Caco-2 (cell line): ENCODE data around the gene IGSF21. TPM values are rescaled to one million over a fixed set of nuclear protein-coding genes. Genes with fewer than 3 reads are reported as not detected.

Source experiments
- BruUV-seq: library from RNA; stranded (reverse); fragments of 400-500 nt; replicated peaks from 2 replicates; lab custom pipeline; 2021; lab: Mats Ljungman, UMichigan
- CTCF ChIA-PET: fragments of 300-600 bp; sonication (Branson Sonifier 250); formaldehyde crosslinking; loops from one replicate; lab custom pipeline; 2022; ENCODE audit warnings: antibody characterized with exemption; lab: Charles Lee
- POLR2A ChIA-PET: fragments of 300-600 bp; sonication (Branson Sonifier 250); formaldehyde crosslinking; loops from one replicate; lab custom pipeline; 2022; ENCODE audit warnings: antibody characterized with exemption; lab: Charles Lee
- DNase-seq, 2 experiments: peaks; one replicate each; pipeline versions ENCODE4 v3.0.0 to v3.0.0-alpha.2; 2020 to 2022
- H3K27me3 ChIP-seq: replicated peaks from 2 replicates; pipeline ENCODE4 v1.6.0; 2011; ENCODE audit warnings: low read length; ENCODE audit not compliant: control insufficient read depth, insufficient read depth
- H3K36me3 ChIP-seq: 2 replicates; pipeline ENCODE4 v1.5.1; 2011; ENCODE audit warnings: low read length; ENCODE audit not compliant: control insufficient read depth, insufficient read depth
- H3K4me1 ChIP-seq: fragments of 250-450 bp; sonication (Bioruptor Pico); 2 replicates; pipeline ENCODE4 v1.5.1; 2020; ENCODE audit warnings: mild to moderate bottlenecking
- H3K4me3 ChIP-seq: 2 replicates; pipeline ENCODE4 v1.5.1; 2011; ENCODE audit warnings: low read depth, mild to moderate bottlenecking, control low read depth, low read length
- H3K9me3 ChIP-seq: fragments of 250-450 bp; sonication (Bioruptor Pico); 2 replicates; pipeline ENCODE4 v1.5.1; 2020; ENCODE audit warnings: mild to moderate bottlenecking, moderate library complexity
- H3K27ac Mint-ChIP-seq: one replicate; pipeline ENCODE4 v1.8.0; 2022; ENCODE audit warnings: mixed read lengths; ENCODE audit not compliant: unreplicated experiment
- H3K27me3 Mint-ChIP-seq: one replicate; pipeline ENCODE4 v1.8.0; 2022; ENCODE audit warnings: mixed read lengths; ENCODE audit not compliant: insufficient read depth, unreplicated experiment
- H3K36me3 Mint-ChIP-seq: one replicate; pipeline ENCODE4 v1.8.0; 2022; ENCODE audit warnings: mild to moderate bottlenecking, mixed read lengths; ENCODE audit not compliant: insufficient read depth, unreplicated experiment
- H3K4me1 Mint-ChIP-seq: one replicate; pipeline ENCODE4 v1.8.0; 2022; ENCODE audit warnings: low read depth, mixed read lengths; ENCODE audit not compliant: unreplicated experiment
- H3K4me3 Mint-ChIP-seq: one replicate; pipeline ENCODE4 v1.8.0; 2022; ENCODE audit warnings: mild to moderate bottlenecking, moderate library complexity, mixed read lengths; ENCODE audit not compliant: unreplicated experiment
- H3K9me3 Mint-ChIP-seq: one replicate; pipeline ENCODE4 v1.8.0; 2022; ENCODE audit warnings: mixed read lengths; ENCODE audit not compliant: unreplicated experiment
- CTCF ChIP-seq, 2 experiments: fragments of 200-600 bp in 1 of 2; IDR thresholded peaks; 1 replicate in 1 of 2; 2 replicates in 1 of 2; pipeline versions ENCODE4 v1.5.1 to v1.8.0; 2011 to 2022; ENCODE audit warnings: antibody characterized with exemption in 1 of 2, control low read depth in 1 of 2, inconsistent platforms in 1 of 2, low read depth in 1 of 2, low read length in 1 of 2, mild to moderate bottlenecking in 1 of 2, moderate library complexity in 1 of 2; ENCODE audit not compliant: insufficient read depth in 1 of 2, severe bottlenecking in 1 of 2, unreplicated experiment in 1 of 2
- intact Hi-C: fragments of 100-400 bp; cut with micrococcal nuclease; formaldehyde crosslinking; loops from one replicate; pipeline ENCODE4 v1.10.0; 2022; ENCODE audit not compliant: unreplicated experiment
- total RNA-seq: library from RNA; stranded (reverse); gene quantifications from 2 replicates; pipeline ENCODE4 v1.2.3, GENCODE V29; 2022

IGSF21 gene
- total RNA-seq, 1 experiment from 2014 or later = not detected

- Mint-ChIP-seq H3K27ac (no peak overlapping the region), H3K27me3 (peaks cover 5% of the 10 kb centered on the region), H3K4me3 (no peak overlapping the region), H3K36me3 (no peaks in the 10 kb centered on the region), H3K9me3 (no peaks in the 10 kb centered on the region), H3K4me1 (peaks cover 6% of the 10 kb centered on the region)
- Histone ChIP-seq H3K36me3 (no peaks in the 10 kb centered on the region), H3K4me3 (no peak overlapping the region), H3K27me3 (no peaks in the 10 kb centered on the region), H3K9me3 (no peaks in the 10 kb centered on the region), H3K4me1 (no peaks in the 10 kb centered on the region)
- no peak for DNase-seq
- intact Hi-C loops = no loop called here
- ChIA-PET POLR2A (no interaction called here), CTCF (no interaction called here)
- no peak for TF ChIP-seq CTCF (IDR thresholded peaks at IDR 0.05; ENCODE audit: insufficient read depth in 1 of 2, low read depth in 1 of 2, low read length in 1 of 2, severe bottlenecking in 1 of 2, unreplicated experiment in 1 of 2)
- no TSS peak for BruUV-seq
These were observed 18.1 kb upstream of the IGSF21 start for GRCh38 chr1:18089488-18089887.

GRCh38 chr1:18090636-18091035, 17.0 kb upstream of the IGSF21 start:
- Mint-ChIP-seq H3K9me3 (no peaks in the 10 kb centered on the region), H3K4me1 (peaks cover 6% of the 10 kb centered on the region), H3K27ac (no peak overlapping the region), H3K36me3 (no peaks in the 10 kb centered on the region), H3K4me3 (no peak overlapping the region), H3K27me3 (peaks cover 5% of the 10 kb centered on the region)
- Histone ChIP-seq H3K9me3 (no peaks in the 10 kb centered on the region), H3K4me3 (no peak overlapping the region), H3K36me3 (no peaks in the 10 kb centered on the region), H3K4me1 (no peaks in the 10 kb centered on the region), H3K27me3 (no peaks in the 10 kb centered on the region)
- intact Hi-C loops = loop anchor here (10.0 kb wide), 1 partner anchor 166 kb away; no protein-coding TSS in a partner anchor
- POLR2A ChIA-PET = no interaction called here
- no TSS peak for BruUV-seq
- DNase-seq = no peak
- TF ChIP-seq CTCF (IDR thresholded peaks at IDR 0.05; ENCODE audit: insufficient read depth in 1 of 2, low read depth in 1 of 2, low read length in 1 of 2, severe bottlenecking in 1 of 2, unreplicated experiment in 1 of 2) = no peak
- CTCF ChIA-PET = no interaction called here

GRCh38 chr1:18091660-18092446, 15.7 kb upstream of the IGSF21 start:
- no TSS peak for BruUV-seq

More at GRCh38 chr1:18091660-18092446, 15.7 kb upstream of the IGSF21 start:
- intact Hi-C loops = loop anchor here (10.0 kb wide), 1 partner anchor 167 kb away; no protein-coding TSS in a partner anchor
- ChIA-PET POLR2A (no interaction called here), CTCF (interaction anchor here (0.7 kb wide), 1 partner anchor 143 kb away, joined by 3 read pairs; no protein-coding TSS in a partner anchor)
- no peaks in the 10 kb centered on the region for H3K36me3 ChIP-seq
- no peak for TF ChIP-seq CTCF (IDR thresholded peaks at IDR 0.05; ENCODE audit: insufficient read depth in 1 of 2, low read depth in 1 of 2, low read length in 1 of 2, severe bottlenecking in 1 of 2, unreplicated experiment in 1 of 2)
- DNase-seq = no peak
- Mint-ChIP-seq H3K36me3 (no peaks in the 10 kb centered on the region), H3K4me3 (no peak overlapping the region), H3K4me1 (peaks cover 6% of the 10 kb centered on the region), H3K9me3 (no peaks in the 10 kb centered on the region), H3K27ac (no peak overlapping the region), H3K27me3 (peaks cover 5% of the 10 kb centered on the region)
- H3K27me3 ChIP-seq = no peaks in the 10 kb centered on the region
- H3K4me1 ChIP-seq = no peaks in the 10 kb centered on the region
- H3K4me3 ChIP-seq = no peak overlapping the region
- no peaks in the 10 kb centered on the region for H3K9me3 ChIP-seq
